ENCODE data around the gene FTCD. TPM values are rescaled to one million over a fixed set of nuclear protein-coding genes. Genes with fewer than 3 reads are reported as not detected.

The FTCD gene
- total and polyA plus RNA-seq, 10 of the 15 experiments (the other 5 are each of a cell fraction or from before 2014, with no cell fraction given) = 0.27 to 0.28 TPM; not detected in 8

GRCh38 chr21:46135782-46136395 is 19.5 kb downstream of the FTCD start:
- no peak for ATAC-seq
- Histone ChIP-seq H3K79me2 (ENCODE audit: control insufficient read depth, insufficient read depth, low read length) (no peaks in the 10 kb centered on the region), H3K27ac (ENCODE audit: control insufficient read depth, insufficient read depth) (no peak overlapping the region), H3K9me3 (replicated peaks; ENCODE audit: control insufficient read depth, insufficient read depth, low read length) (no peaks in the 10 kb centered on the region; the same call in 2 of the 3 replicates), H2AFZ (ENCODE audit: control insufficient read depth, low read depth, low read length) (no peak overlapping the region), H4K20me1 (ENCODE audit: control insufficient read depth, insufficient read depth) (no peaks in the 10 kb centered on the region), H3K9ac (ENCODE audit: control insufficient read depth, insufficient read depth, low read length) (no peak overlapping the region), H3K27me3 (replicated peaks in 1 of 2; ENCODE audit: control insufficient read depth in 2 of 2, insufficient read depth in 2 of 2, low read length in 1 of 2) (no peaks in the 10 kb centered on the region), H3K4me2 (ENCODE audit: control insufficient read depth, insufficient read depth) (no peak overlapping the region), H3K4me3 (no peak overlapping the region), H3K4me1 (ENCODE audit: control insufficient read depth, insufficient read depth, low read length) (no peaks in the 10 kb centered on the region), H3K36me3 (ENCODE audit: control insufficient read depth in 2 of 2, insufficient read depth in 2 of 2, low read length in 1 of 2) (no peaks in the 10 kb centered on the region)
- no peak for FAIRE-seq
- no TSS peak for BruUV-seq (replicated peaks)
- TF ChIP-seq SMC3 (IDR thresholded peaks at IDR 0.05; ENCODE audit: borderline replicate concordance, low read length) (no peak), ELK1 (IDR thresholded peaks at IDR 0.05; ENCODE audit: low read depth, low read length) (no peak), RELB (IDR thresholded peaks at IDR 0.05; ENCODE audit: low read depth) (no peak), JUNB (IDR thresholded peaks at IDR 0.05) (no peak), NRF1 (conservative IDR thresholded peaks at IDR 0.05; ENCODE audit: low read depth, low read length) (no peak), JUND (IDR thresholded peaks at IDR 0.05; ENCODE audit: low read depth, low read length) (no peak), PKNOX1 (IDR thresholded peaks at IDR 0.05) (no peak), ZBED1 (IDR thresholded peaks at IDR 0.05; ENCODE audit: borderline replicate concordance) (no peak)
- DNase-seq (ENCODE audit: low read depth, low spot score) = no peak
- WGBS (ENCODE audit: insufficient coverage, insufficient replicate concordance, low lambda C conversion rate, missing lambda C conversion rate) = 28% methylated on average over 3 of the region's 7 CpGs
- POLR2A ChIA-PET = no interaction called here
- in situ Hi-C loops (cut with MboI) (no loop called here), intact Hi-C loops (cut with micrococcal nuclease; ENCODE audit: unreplicated experiment) (no loop called here)
- CTCF ChIA-PET = no interaction called here
- RAD21 ChIA-PET (ENCODE audit: unreplicated experiment) = no interaction called here
- SMC1A ChIA-PET (ENCODE audit: uncharacterized antibody, unreplicated experiment) = no interaction called here

Measured in GM12878 (cell line).